HepG2 (cell line): ENCODE results near the gene AIMP2. TPM values are rescaled to one million over a fixed set of nuclear protein-coding genes. Genes with fewer than 3 reads are reported as not detected.

Experiments used
- CENPT ChIP-seq: sonication (generic); formaldehyde crosslinking; IDR thresholded peaks from 2 replicates; pipeline ENCODE4 v1.8.0; 2022; ENCODE audit warnings: low read depth, mild to moderate bottlenecking, moderate library complexity, missing genetic modification reagents
- KDM2A ChIP-seq: sonication (generic); formaldehyde crosslinking; IDR thresholded peaks from 2 replicates; pipeline ENCODE4 v1.4.0; 2020; ENCODE audit warnings: low read depth, missing genetic modification reagents, borderline replicate concordance
- KLF13 ChIP-seq: sonication (generic); formaldehyde crosslinking; IDR thresholded peaks from 2 replicates; pipeline ENCODE4 v1.4.0; 2020; ENCODE audit warnings: mild to moderate bottlenecking, missing genetic modification reagents
- MAFK ChIP-seq, 2 experiments: IDR thresholded peaks in 1 of 2; conservative IDR thresholded peaks in 1 of 2; 2 replicates each; pipeline ENCODE4 v1.6.1; 2011; ENCODE audit warnings: improper control_type of control experiment in 2 of 2, low read length in 2 of 2
- MYC ChIP-seq: sonication (generic); formaldehyde crosslinking; IDR thresholded peaks from 2 replicates; pipeline ENCODE4 v1.9.0; 2021; ENCODE audit warnings: missing genetic modification reagents, borderline replicate concordance
- POLR2A ChIP-seq, 2 experiments: IDR thresholded peaks; 2 replicates each; pipeline ENCODE4 v1.6.1; 2011; ENCODE audit warnings: low read depth in 2 of 2, low read length in 2 of 2, mild to moderate bottlenecking in 1 of 2, moderate library complexity in 1 of 2; ENCODE audit not compliant: insufficient read depth in 1 of 2
- REPIN1 ChIP-seq: sonication (generic); formaldehyde crosslinking; IDR thresholded peaks from 2 replicates; pipeline ENCODE4 v1.8.0; 2022; ENCODE audit warnings: missing genetic modification reagents, low read depth, mild to moderate bottlenecking, borderline replicate concordance
- REXO4 ChIP-seq: sonication (generic); formaldehyde crosslinking; IDR thresholded peaks from 2 replicates; pipeline ENCODE4 v1.8.0; 2022; ENCODE audit warnings: missing genetic modification reagents, mild to moderate bottlenecking, borderline replicate concordance
- SATB2 ChIP-seq: sonication (generic); formaldehyde crosslinking; IDR thresholded peaks from 2 replicates; pipeline ENCODE4 v1.5.0; 2020; ENCODE audit warnings: missing genetic modification reagents
- SIX1 ChIP-seq: sonication (generic); formaldehyde crosslinking; IDR thresholded peaks from 2 replicates; pipeline ENCODE4 v1.4.0; 2020; ENCODE audit warnings: missing genetic modification reagents, borderline replicate concordance
- TMF1 ChIP-seq: sonication (generic); formaldehyde crosslinking; IDR thresholded peaks from 2 replicates; pipeline ENCODE4 v1.8.1; 2022; ENCODE audit warnings: low read depth, missing genetic modification reagents
- XRCC5 ChIP-seq: fragments of 200-400 bp; formaldehyde crosslinking; optimal IDR thresholded peaks from 2 replicates; pipeline ENCODE3; 2017; ENCODE audit warnings: mild to moderate bottlenecking, low read length
- ZFP41 ChIP-seq: sonication (generic); formaldehyde crosslinking; IDR thresholded peaks from 2 replicates; pipeline ENCODE4 v1.4.0; 2020; ENCODE audit warnings: mild to moderate bottlenecking, missing genetic modification reagents, borderline replicate concordance
- ZFP90 ChIP-seq: sonication (generic); formaldehyde crosslinking; IDR thresholded peaks from 2 replicates; pipeline ENCODE4 v1.8.0; 2022; ENCODE audit warnings: missing genetic modification reagents, mild to moderate bottlenecking, inconsistent platforms, borderline replicate concordance
- ZNF101 ChIP-seq: sonication (generic); formaldehyde crosslinking; IDR thresholded peaks from 2 replicates; pipeline ENCODE4 v1.4.0; 2020; ENCODE audit warnings: mild to moderate bottlenecking, low read depth, missing genetic modification reagents, borderline replicate concordance
- ZNF235 ChIP-seq: sonication (generic); formaldehyde crosslinking; IDR thresholded peaks from 2 replicates; pipeline ENCODE4 v1.8.1; 2023; ENCODE audit warnings: mild to moderate bottlenecking, missing genetic modification reagents, borderline replicate concordance
- ZNF446 ChIP-seq: sonication (generic); formaldehyde crosslinking; IDR thresholded peaks from 2 replicates; pipeline ENCODE4 v1.5.0; 2020; ENCODE audit warnings: mild to moderate bottlenecking, missing genetic modification reagents
- ZNF460 ChIP-seq: sonication (generic); formaldehyde crosslinking; IDR thresholded peaks from 2 replicates; pipeline ENCODE4 v1.5.1; 2020; ENCODE audit warnings: missing genetic modification reagents, mild to moderate bottlenecking, borderline replicate concordance
- ZNF605 ChIP-seq: sonication (generic); formaldehyde crosslinking; IDR thresholded peaks from 2 replicates; pipeline ENCODE4 v1.8.0; 2022; ENCODE audit warnings: mild to moderate bottlenecking, missing genetic modification reagents
- ZNF703 ChIP-seq: sonication (generic); formaldehyde crosslinking; IDR thresholded peaks from 2 replicates; pipeline ENCODE4 v1.5.1; 2020; ENCODE audit warnings: missing genetic modification reagents, mild to moderate bottlenecking, moderate library complexity, borderline replicate concordance
- ZNF792 ChIP-seq: IDR thresholded peaks from 2 replicates; pipeline ENCODE4 v1.6.1; 2016
- ZNF839 ChIP-seq: sonication (generic); formaldehyde crosslinking; IDR thresholded peaks from 2 replicates; pipeline ENCODE4 v1.4.0; 2020; ENCODE audit warnings: missing genetic modification reagents, mild to moderate bottlenecking, borderline replicate concordance
- polyA plus RNA-seq, 8 experiments: library from polyadenylated mRNA; depleted of rRNA in 3 of 8; stranded (reverse) in 7 of 8; unstranded in 1 of 8; fragments of >200 nt; fragmentation: Illumina TruSeq in 4 of 8; extraction: Trizol in 4 of 8; gene quantifications; 2 replicates each; pipeline versions ENCODE4 v1.2.1 to v1.2.3, GENCODE V29; 2011 to 2016; ENCODE audit warnings: low read depth in 4 of 8, missing spikeins in 1 of 8, mixed read lengths in 1 of 8; ENCODE audit not compliant: insufficient read depth in 1 of 8
- total RNA-seq, 5 experiments: library from RNA; depleted of rRNA; stranded (reverse); fragments of >200 nt; fragmentation: Illumina TruSeq; extraction: Trizol; gene quantifications; 2 replicates each; pipeline ENCODE4 v1.2.3, GENCODE V29; 2016; ENCODE audit warnings: low read depth in 1 of 5
- TF ChIP-seq, protein P1 (sequence below): sonication (generic); formaldehyde crosslinking; IDR thresholded peaks from 2 replicates; pipeline ENCODE4 v1.4.0; 2020; ENCODE audit warnings: missing genetic modification reagents
- TF ChIP-seq, protein P2 (sequence below): sonication (generic); formaldehyde crosslinking; IDR thresholded peaks from 2 replicates; pipeline ENCODE4 v1.8.0; 2022; ENCODE audit warnings: missing genetic modification reagents, mild to moderate bottlenecking, borderline replicate concordance
- TF ChIP-seq, protein P3 (sequence below): sonication (generic); formaldehyde crosslinking; IDR thresholded peaks from 2 replicates; pipeline ENCODE4 v1.4.0; 2020; ENCODE audit warnings: missing genetic modification reagents
- TF ChIP-seq, protein P4 (sequence below): sonication (generic); formaldehyde crosslinking; IDR thresholded peaks from 2 replicates; pipeline ENCODE4 v1.4.0; 2020; ENCODE audit warnings: missing genetic modification reagents

Gene AIMP2
- total and polyA plus RNA-seq, 2 of the 13 experiments (the other 11 are each of a cell fraction or from before 2014, with no cell fraction given) = 38.2 to 84.9 TPM

DNA sequence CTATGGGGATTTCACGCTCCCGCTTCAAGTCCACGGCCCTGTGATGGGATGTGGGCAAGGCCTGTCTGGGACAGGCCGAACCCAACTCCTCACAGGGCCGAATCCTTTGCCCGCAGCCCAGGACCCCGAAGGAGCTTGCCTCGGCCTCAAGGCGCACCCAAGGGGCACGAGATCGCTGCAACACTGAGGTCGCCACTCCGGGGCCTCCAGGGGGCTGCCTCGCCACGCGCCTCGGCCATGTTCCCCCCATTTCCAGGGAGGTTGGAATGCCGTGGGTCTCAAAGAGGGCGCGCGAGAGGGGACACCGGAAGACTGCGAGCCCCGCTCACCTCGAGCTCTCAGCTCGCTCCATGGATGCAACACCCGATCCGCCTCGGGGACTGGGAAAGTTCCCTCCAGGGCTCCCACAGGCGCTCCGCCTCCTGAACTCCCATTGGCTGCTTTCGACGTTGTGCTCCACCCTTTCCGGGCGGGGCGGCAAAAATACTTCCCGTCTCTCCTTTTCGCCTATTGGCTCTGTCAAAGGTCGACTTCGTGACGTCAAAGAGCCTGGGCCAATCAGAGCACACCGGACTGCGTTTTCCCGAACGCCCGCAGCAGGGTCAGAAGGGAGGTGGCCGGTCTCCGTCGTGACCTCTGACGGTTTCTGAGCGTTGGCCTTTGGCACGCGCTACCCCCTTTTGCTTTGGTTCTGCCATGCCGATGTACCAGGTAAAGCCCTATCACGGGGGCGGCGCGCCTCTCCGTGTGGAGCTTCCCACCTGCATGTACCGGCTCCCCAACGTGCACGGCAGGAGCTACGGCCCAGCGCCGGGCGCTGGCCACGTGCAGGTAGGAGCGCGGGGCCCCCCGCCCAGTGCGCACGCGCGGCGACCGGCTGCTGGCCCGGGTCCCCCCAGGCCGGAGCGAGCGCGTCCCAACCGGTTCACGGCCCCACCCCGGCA lies at the start of gene AIMP2, which contains the start of gene PMS2 (continued):
- TF ChIP-seq ZNF605 (CRISPR knock-in tag) (peak; percentile 99), REPIN1 (CRISPR knock-in tag) (peak; percentile 99), KLF13 (CRISPR knock-in tag) (peak; percentile 99), ZNF460 (CRISPR knock-in tag) (peak; percentile 78; the same call in 1 of the 2 replicates), MYC (CRISPR knock-in tag) (peak; percentile 100), TMF1 (peak; percentile 98), POLR2A (IDR thresholded peaks at IDR 0.05; ENCODE audit: insufficient read depth in 1 of 2, low read depth in 2 of 2, low read length in 2 of 2) (peak; percentile 96), ZNF235 (CRISPR knock-in tag) (peak; percentile 96), XRCC5 (no peak), ZNF703 (CRISPR knock-in tag) (peak; percentile 98; the same call in 1 of the 2 replicates), ZFP41 (CRISPR knock-in tag) (peak; percentile 93; the same call in 1 of the 2 replicates), ZNF792 (CRISPR knock-in tag) (peak; percentile 92; the same call in 1 of the 2 replicates), CENPT (CRISPR knock-in tag) (peak; percentile 99), KDM2A (CRISPR knock-in tag) (peak; percentile 94), ZFP90 (peak; percentile 95), SATB2 (peak; percentile 99), ZNF446 (CRISPR knock-in tag) (peak; percentile 99), ZNF101 (CRISPR knock-in tag) (peak; percentile 99), SIX1 (CRISPR knock-in tag) (peak; percentile 58; the same call in 1 of the 2 replicates), REXO4 (peak; percentile 100), MAFK (conservative IDR thresholded peaks at IDR 0.05 in 1 of 2, IDR thresholded peaks at IDR 0.05 in 1 of 2; ENCODE audit: low read length in 2 of 2) (0 out of 4 replicates have a peak, but pooled peaks of 1 of the 2 experiments have one; percentile 1), ZNF839 (peak; percentile 96; the same call in 1 of the 2 replicates)
- TF ChIP-seq, protein P1, sequence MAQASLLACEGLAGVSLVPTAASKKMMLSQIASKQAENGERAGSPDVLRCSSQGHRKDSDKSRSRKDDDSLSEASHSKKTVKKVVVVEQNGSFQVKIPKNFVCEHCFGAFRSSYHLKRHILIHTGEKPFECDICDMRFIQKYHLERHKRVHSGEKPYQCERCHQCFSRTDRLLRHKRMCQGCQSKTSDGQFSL (CRISPR knock-in tag) = peak; percentile 89
- TF ChIP-seq, protein P2, sequence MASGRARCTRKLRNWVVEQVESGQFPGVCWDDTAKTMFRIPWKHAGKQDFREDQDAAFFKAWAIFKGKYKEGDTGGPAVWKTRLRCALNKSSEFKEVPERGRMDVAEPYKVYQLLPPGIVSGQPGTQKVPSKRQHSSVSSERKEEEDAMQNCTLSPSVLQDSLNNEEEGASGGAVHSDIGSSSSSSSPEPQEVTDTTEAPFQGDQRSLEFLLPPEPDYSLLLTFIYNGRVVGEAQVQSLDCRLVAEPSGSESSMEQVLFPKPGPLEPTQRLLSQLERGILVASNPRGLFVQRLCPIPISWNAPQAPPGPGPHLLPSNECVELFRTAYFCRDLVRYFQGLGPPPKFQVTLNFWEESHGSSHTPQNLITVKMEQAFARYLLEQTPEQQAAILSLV (CRISPR knock-in tag) = peak; percentile 100
- TF ChIP-seq, protein P3, sequence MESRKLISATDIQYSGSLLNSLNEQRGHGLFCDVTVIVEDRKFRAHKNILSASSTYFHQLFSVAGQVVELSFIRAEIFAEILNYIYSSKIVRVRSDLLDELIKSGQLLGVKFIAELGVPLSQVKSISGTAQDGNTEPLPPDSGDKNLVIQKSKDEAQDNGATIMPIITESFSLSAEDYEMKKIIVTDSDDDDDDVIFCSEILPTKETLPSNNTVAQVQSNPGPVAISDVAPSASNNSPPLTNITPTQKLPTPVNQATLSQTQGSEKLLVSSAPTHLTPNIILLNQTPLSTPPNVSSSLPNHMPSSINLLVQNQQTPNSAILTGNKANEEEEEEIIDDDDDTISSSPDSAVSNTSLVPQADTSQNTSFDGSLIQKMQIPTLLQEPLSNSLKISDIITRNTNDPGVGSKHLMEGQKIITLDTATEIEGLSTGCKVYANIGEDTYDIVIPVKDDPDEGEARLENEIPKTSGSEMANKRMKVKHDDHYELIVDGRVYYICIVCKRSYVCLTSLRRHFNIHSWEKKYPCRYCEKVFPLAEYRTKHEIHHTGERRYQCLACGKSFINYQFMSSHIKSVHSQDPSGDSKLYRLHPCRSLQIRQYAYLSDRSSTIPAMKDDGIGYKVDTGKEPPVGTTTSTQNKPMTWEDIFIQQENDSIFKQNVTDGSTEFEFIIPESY (CRISPR knock-in tag) = peak; percentile 69
- TF ChIP-seq, protein P4, sequence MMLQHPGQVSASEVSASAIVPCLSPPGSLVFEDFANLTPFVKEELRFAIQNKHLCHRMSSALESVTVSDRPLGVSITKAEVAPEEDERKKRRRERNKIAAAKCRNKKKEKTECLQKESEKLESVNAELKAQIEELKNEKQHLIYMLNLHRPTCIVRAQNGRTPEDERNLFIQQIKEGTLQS (CRISPR knock-in tag) = peak; percentile 81
